Measurements from ENCODE around the gene PDE3A. TPM values are rescaled to one million over a fixed set of nuclear protein-coding genes. Genes with fewer than 3 reads are reported as not detected.

The PDE3A gene
- total and polyA plus RNA-seq, 10 of the 15 experiments (the other 5 are each of a cell fraction or from before 2014, with no cell fraction given): 0.01 to 2.6 (median 1.5) TPM

DNA sequence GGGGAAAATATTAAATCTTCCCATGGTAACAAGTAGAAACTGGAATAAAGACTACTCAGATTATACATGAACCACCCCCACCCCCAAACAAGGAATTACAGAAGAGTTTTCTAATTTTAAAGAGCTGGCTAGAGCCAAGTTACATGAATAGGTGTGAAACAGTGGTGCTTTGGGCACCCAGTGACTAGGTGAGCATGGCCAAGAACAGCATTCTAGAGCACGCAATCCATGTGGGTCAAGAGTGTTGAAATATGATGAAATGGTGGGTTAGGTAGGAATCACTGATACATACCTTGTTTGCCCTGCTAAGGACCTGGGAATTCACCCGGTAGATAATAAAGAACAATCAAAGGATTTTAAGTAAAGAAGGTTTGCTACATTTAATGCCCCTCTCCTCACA lies 208.7 kb downstream of the PDE3A start (continued):
- TF ChIP-seq, protein P1, sequence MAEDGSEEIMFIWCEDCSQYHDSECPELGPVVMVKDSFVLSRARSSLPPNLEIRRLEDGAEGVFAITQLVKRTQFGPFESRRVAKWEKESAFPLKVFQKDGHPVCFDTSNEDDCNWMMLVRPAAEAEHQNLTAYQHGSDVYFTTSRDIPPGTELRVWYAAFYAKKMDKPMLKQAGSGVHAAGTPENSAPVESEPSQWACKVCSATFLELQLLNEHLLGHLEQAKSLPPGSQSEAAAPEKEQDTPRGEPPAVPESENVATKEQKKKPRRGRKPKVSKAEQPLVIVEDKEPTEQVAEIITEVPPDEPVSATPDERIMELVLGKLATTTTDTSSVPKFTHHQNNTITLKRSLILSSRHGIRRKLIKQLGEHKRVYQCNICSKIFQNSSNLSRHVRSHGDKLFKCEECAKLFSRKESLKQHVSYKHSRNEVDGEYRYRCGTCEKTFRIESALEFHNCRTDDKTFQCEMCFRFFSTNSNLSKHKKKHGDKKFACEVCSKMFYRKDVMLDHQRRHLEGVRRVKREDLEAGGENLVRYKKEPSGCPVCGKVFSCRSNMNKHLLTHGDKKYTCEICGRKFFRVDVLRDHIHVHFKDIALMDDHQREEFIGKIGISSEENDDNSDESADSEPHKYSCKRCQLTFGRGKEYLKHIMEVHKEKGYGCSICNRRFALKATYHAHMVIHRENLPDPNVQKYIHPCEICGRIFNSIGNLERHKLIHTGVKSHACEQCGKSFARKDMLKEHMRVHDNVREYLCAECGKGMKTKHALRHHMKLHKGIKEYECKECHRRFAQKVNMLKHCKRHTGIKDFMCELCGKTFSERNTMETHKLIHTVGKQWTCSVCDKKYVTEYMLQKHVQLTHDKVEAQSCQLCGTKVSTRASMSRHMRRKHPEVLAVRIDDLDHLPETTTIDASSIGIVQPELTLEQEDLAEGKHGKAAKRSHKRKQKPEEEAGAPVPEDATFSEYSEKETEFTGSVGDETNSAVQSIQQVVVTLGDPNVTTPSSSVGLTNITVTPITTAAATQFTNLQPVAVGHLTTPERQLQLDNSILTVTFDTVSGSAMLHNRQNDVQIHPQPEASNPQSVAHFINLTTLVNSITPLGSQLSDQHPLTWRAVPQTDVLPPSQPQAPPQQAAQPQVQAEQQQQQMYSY (CRISPR knock-in tag; IDR thresholded peaks at IDR 0.05): no peak
- no peak for TF ChIP-seq YY1 (IDR thresholded peaks at IDR 0.05; ENCODE audit: low read depth, low read length)
- no peak for TF ChIP-seq HDAC6 (IDR thresholded peaks at IDR 0.05; ENCODE audit: unreplicated experiment)
- TF ChIP-seq, protein P2, sequence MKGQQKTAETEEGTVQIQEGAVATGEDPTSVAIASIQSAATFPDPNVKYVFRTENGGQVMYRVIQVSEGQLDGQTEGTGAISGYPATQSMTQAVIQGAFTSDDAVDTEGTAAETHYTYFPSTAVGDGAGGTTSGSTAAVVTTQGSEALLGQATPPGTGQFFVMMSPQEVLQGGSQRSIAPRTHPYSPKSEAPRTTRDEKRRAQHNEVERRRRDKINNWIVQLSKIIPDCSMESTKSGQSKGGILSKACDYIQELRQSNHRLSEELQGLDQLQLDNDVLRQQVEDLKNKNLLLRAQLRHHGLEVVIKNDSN (IDR thresholded peaks at IDR 0.05; ENCODE audit: borderline replicate concordance, extremely low read length, insufficient read depth, low read depth, low read length): no peak
- TF ChIP-seq ASH2L (IDR thresholded peaks at IDR 0.05; ENCODE audit: borderline replicate concordance, low read depth): no peak
- TF ChIP-seq RAD21 (IDR thresholded peaks at IDR 0.05; ENCODE audit: insufficient read depth, low read depth, low read length): no peak
- TF ChIP-seq JUND (IDR thresholded peaks at IDR 0.05; ENCODE audit: low read depth, low read length): no peak
- TF ChIP-seq NKRF (conservative IDR thresholded peaks at IDR 0.05): no peak
- no peak for TF ChIP-seq IRF4 (IDR thresholded peaks at IDR 0.05; ENCODE audit: low read depth, low read length)
- TF ChIP-seq, protein P3, sequence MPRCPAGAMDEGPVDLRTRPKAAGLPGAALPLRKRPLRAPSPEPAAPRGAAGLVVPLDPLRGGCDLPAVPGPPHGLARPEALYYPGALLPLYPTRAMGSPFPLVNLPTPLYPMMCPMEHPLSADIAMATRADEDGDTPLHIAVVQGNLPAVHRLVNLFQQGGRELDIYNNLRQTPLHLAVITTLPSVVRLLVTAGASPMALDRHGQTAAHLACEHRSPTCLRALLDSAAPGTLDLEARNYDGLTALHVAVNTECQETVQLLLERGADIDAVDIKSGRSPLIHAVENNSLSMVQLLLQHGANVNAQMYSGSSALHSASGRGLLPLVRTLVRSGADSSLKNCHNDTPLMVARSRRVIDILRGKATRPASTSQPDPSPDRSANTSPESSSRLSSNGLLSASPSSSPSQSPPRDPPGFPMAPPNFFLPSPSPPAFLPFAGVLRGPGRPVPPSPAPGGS (IDR thresholded peaks at IDR 0.05; ENCODE audit: borderline replicate concordance, insufficient read depth, low read depth, low read length, poor library complexity, severe bottlenecking): no peak
- TF ChIP-seq RFX5 (IDR thresholded peaks at IDR 0.05; ENCODE audit: low read depth, low read length): no peak
- no peak for TF ChIP-seq MYB (IDR thresholded peaks at IDR 0.05; ENCODE audit: borderline replicate concordance, low read depth, low read length)
- TF ChIP-seq MEF2A (IDR thresholded peaks at IDR 0.05; ENCODE audit: insufficient read depth, low read depth, low read length): no peak
- TF ChIP-seq, protein P4, sequence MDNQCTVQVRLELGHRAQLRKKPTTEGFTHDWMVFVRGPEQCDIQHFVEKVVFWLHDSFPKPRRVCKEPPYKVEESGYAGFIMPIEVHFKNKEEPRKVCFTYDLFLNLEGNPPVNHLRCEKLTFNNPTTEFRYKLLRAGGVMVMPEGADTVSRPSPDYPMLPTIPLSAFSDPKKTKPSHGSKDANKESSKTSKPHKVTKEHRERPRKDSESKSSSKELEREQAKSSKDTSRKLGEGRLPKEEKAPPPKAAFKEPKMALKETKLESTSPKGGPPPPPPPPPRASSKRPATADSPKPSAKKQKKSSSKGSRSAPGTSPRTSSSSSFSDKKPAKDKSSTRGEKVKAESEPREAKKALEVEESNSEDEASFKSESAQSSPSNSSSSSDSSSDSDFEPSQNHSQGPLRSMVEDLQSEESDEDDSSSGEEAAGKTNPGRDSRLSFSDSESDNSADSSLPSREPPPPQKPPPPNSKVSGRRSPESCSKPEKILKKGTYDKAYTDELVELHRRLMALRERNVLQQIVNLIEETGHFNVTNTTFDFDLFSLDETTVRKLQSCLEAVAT (IDR thresholded peaks at IDR 0.05): no peak
- TF ChIP-seq ZBTB4 (CRISPR knock-in tag; IDR thresholded peaks at IDR 0.05): no peak
- TF ChIP-seq EED (IDR thresholded peaks at IDR 0.05; ENCODE audit: low read depth): no peak
